Putamen (tissue), 1 donor: ENCODE data around the gene PACRG.

ENCODE experiments used
- DNase-seq: peaks from one replicate; pipeline ENCODE4 v3.0.0-alpha.2; 2016; ENCODE audit warnings: low spot score

PACRG gene

GRCh38 chr6:162778603-162779002 is 50.8 kb downstream of the PACRG start:
- DNase-seq: no peak

- no peak for DNase-seq
Measured at GRCh38 chr6:162785632-162786242, 58.0 kb downstream of the PACRG start.

GRCh38 chr6:162798546-162799266 is 70.9 kb downstream of the PACRG start:
- no peak for DNase-seq

- no peak for DNase-seq
Measured at GRCh38 chr6:162814426-162814973, 86.7 kb downstream of the PACRG start.

- DNase-seq: no peak
Measured at GRCh38 chr6:162817196-162817595, 89.4 kb downstream of the PACRG start.

- DNase-seq: no peak
Measured at GRCh38 chr6:162819284-162819683, 91.5 kb downstream of the PACRG start.

GRCh38 chr6:162821102-162821501 is 93.3 kb downstream of the PACRG start:
- peak; percentile 15 for DNase-seq

GRCh38 chr6:162825597-162825996 is 97.8 kb downstream of the PACRG start:
- DNase-seq: no peak

GRCh38 chr6:162829013-162829742 is 101.4 kb downstream of the PACRG start:
- no peak for DNase-seq

- no peak for DNase-seq
Measured at GRCh38 chr6:162833776-162834175, 106.0 kb downstream of the PACRG start.

GRCh38 chr6:162845972-162846371 is 118.2 kb downstream of the PACRG start:
- DNase-seq: no peak

GRCh38 chr6:162846723-162847122 is 118.9 kb downstream of the PACRG start:
- DNase-seq: no peak

GRCh38 chr6:162849269-162849668 is 121.5 kb downstream of the PACRG start:
- peak; percentile 57 for DNase-seq

- DNase-seq: no peak
Measured at GRCh38 chr6:162852192-162852591, 124.4 kb downstream of the PACRG start.

GRCh38 chr6:162852840-162853577 is 125.2 kb downstream of the PACRG start:
- no peak for DNase-seq

GRCh38 chr6:162854228-162854627 is 126.5 kb downstream of the PACRG start:
- DNase-seq: no peak

- peak; percentile 51 for DNase-seq
Measured at GRCh38 chr6:162854734-162855191, 127.0 kb downstream of the PACRG start.

- DNase-seq: peak; percentile 98
Measured at GRCh38 chr6:162856885-162857284, 129.1 kb downstream of the PACRG start.

- DNase-seq: no peak
Measured at GRCh38 chr6:162857326-162857725, 129.6 kb downstream of the PACRG start.

- DNase-seq: no peak
Measured at GRCh38 chr6:162862462-162862861, 134.7 kb downstream of the PACRG start.

- DNase-seq: no peak
Measured at GRCh38 chr6:162862941-162863340, 135.2 kb downstream of the PACRG start.

- no peak for DNase-seq
Measured at GRCh38 chr6:162863821-162864220, 136.0 kb downstream of the PACRG start.
